ENCODE measurements around the gene ADAMTSL1. TPM values are rescaled to one million over a fixed set of nuclear protein-coding genes. Genes with fewer than 3 reads are reported as not detected.

ADAMTSL1 gene
- total and polyA plus RNA-seq, 2 of the 8 experiments (the other 6 are each of a cell fraction or from before 2014, with no cell fraction given): 0.84 to 1.1 TPM

DNA sequence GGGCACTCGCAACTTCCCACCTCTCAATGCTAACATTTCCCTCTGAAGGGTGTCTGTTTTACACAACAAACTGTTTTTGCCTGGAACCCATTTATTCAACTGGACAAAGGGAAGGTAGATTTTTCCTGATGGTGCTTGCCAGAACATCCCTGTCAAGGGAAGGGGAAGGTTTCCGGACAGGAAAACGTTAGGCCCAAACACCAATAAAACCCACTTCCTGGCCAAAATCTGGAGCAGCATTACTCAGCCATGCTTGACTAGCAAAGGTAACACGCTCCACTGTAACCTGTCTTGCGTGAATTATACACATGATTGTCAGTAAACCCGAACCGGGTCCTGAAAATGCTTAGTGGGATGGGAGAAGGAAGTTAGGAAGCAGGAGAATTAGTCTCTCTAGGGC, 468.8 kb downstream of the ADAMTSL1 start (continued):
- TF ChIP-seq CTBP2 (IDR thresholded peaks at IDR 0.05; ENCODE audit: borderline replicate concordance, insufficient read depth, insufficient read length, low read length) (no peak), HDAC2 (IDR thresholded peaks at IDR 0.05; ENCODE audit: borderline replicate concordance in 1 of 2, low read depth in 2 of 2, low read length in 2 of 2) (no peak), EZH2 (IDR thresholded peaks at IDR 0.05; ENCODE audit: low read depth, low read length, severe bottlenecking) (no peak), SUZ12 (IDR thresholded peaks at IDR 0.05; ENCODE audit: low read length) (no peak), NRF1 (IDR thresholded peaks at IDR 0.05; ENCODE audit: low read depth, low read length) (no peak), ZNF274 (IDR thresholded peaks at IDR 0.05; ENCODE audit: borderline replicate concordance, extremely low read depth, low read length) (no peak), CBX8 (IDR thresholded peaks at IDR 0.05; ENCODE audit: borderline replicate concordance, low read depth, low read length) (no peak), SIX5 (IDR thresholded peaks at IDR 0.05; ENCODE audit: low read depth, low read length) (no peak)

Measured in H1 (cell line).